Large intestine (tissue), 3 donors: ENCODE measurements around the gene TNRC6C. TPM values are rescaled to one million over a fixed set of nuclear protein-coding genes. Genes with fewer than 3 reads are reported as not detected.
"Not testable (repeated sequence)": the region's sequence is repeated elsewhere in the genome, so short reads cannot be mapped to it uniquely, and the experiment has no call there.

Source experiments
- DNase-seq, 2 donors: peaks; one replicate each; pipeline versions ENCODE4 v3.0.0 to v3.0.0-alpha.2; 2013
- H3K27ac ChIP-seq: one replicate; pipeline ENCODE4 v1.5.1; 2013; ENCODE audit warnings: low read length
- H3K27me3 ChIP-seq: 2 replicates; pipeline ENCODE4 v1.6.1; 2013; ENCODE audit warnings: low read length; ENCODE audit not compliant: control insufficient read depth, insufficient read depth
- H3K36me3 ChIP-seq: 2 replicates; pipeline ENCODE4 v1.6.1; 2013; ENCODE audit warnings: low read length; ENCODE audit not compliant: control insufficient read depth, insufficient read depth
- H3K4me1 ChIP-seq: one replicate; pipeline ENCODE4 v1.6.1; 2013; ENCODE audit warnings: low read length; ENCODE audit not compliant: control insufficient read depth, insufficient read depth
- H3K4me3 ChIP-seq: one replicate; pipeline ENCODE4 v1.5.1; 2013; ENCODE audit warnings: low read length
- H3K9me3 ChIP-seq: one replicate; pipeline ENCODE4 v1.6.1; 2013; ENCODE audit warnings: mild to moderate bottlenecking, low read depth, low read length, moderate library complexity; ENCODE audit not compliant: control insufficient read depth
- WGBS: methylation state at CpG from one replicate; pipeline ENCODE4 v1.1.5; 2013; ENCODE audit warnings: low lambda C conversion rate; ENCODE audit not compliant: insufficient coverage; 5-methylcytosine and 5-hydroxymethylcytosine counted together
- polyA plus RNA-seq: library from polyadenylated mRNA; unstranded; fragments of 120-200 nt; gene quantifications from one replicate; pipeline ENCODE4 v1.2.1, GENCODE V29; 2013

Gene TNRC6C
- polyA plus RNA-seq, 1 donor: 6.5 TPM

DNA sequence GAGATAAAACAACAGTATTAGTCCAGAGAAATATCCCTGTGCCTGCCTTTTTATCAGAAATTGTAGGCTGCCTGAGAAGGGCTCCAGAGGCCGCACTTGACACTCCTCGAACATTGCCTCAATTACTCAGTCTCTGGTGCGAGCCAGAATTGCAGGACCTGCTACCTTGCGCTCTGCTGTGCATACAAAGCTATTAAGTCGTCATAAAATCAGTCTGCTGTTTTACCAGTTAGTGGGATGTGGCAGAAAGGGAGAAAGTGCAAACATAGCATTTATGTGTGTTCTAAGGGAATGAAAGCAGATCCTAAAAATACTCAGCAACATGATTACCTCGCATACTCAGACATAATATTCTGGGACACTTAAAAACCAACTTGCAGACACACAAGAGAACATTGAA lies 99.5 kb downstream of the TNRC6C start:
- DNase-seq: peak; percentile 8 to 49
- no CpG with 5 or more reads among the region's 6 CpGs for WGBS
- no peak overlapping the region for H3K4me3 ChIP-seq
- H3K27me3 ChIP-seq: no peaks in the 10 kb centered on the region
- peaks cover 9% of the 10 kb centered on the region for H3K36me3 ChIP-seq
- H3K27ac ChIP-seq: no peak overlapping the region
- no peaks in the 10 kb centered on the region for H3K9me3 ChIP-seq
- no peaks in the 10 kb centered on the region for H3K4me1 ChIP-seq

DNA sequence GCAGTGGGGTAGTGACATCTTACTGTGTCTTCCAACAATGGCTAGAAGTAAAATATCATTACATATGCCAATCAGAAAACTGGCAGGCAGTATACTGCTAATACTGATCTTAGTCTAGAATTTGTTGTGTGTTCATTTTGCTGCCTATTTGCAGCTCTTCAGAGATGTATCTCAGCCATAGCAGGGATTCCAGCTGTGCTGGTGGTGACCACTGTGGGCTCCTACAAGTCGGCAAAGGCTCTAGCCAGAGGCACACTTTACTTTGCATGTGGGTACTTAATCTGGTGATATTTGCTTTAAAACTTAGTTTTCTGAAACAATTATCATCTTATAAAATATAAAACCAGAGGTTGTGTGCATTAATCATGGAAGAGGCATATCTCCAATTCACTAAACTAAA lies 100.1 kb downstream of the TNRC6C start:
- no peak overlapping the region for H3K4me3 ChIP-seq
- DNase-seq: no peak
- H3K36me3 ChIP-seq: peaks cover 9% of the 10 kb centered on the region
- H3K27ac ChIP-seq: no peak overlapping the region
- no peaks in the 10 kb centered on the region for H3K9me3 ChIP-seq
- WGBS: no CpG with 5 or more reads among the region's 1 CpG
- H3K27me3 ChIP-seq: no peaks in the 10 kb centered on the region
- H3K4me1 ChIP-seq: no peaks in the 10 kb centered on the region

DNA sequence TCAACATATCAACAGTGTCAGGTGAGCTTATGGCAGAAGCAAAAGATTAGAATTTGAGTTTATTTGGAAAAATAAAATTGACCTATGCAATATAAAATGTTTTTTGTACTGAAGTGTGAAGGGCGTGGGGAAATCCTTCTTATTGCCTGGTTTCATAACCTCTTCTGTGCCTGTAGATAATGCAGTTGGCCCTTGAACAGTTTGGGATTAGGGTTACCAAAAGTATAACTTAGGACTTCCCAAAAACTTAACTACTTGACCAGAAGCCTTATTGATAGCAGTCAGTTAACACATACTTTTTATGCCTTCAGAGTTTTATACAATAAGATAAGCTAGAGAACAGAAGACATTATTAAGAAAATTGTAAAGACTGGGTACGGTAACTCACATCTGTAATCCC lies 104.1 kb downstream of the TNRC6C start:
- WGBS: no CpG with 5 or more reads among the region's 2 CpGs
- Histone ChIP-seq H3K9me3 (no peaks in the 10 kb centered on the region), H3K27ac (no peak overlapping the region), H3K4me1 (no peaks in the 10 kb centered on the region), H3K36me3 (peaks cover 1% of the 10 kb centered on the region), H3K27me3 (no peaks in the 10 kb centered on the region), H3K4me3 (no peak overlapping the region)
- DNase-seq: no peak

DNA sequence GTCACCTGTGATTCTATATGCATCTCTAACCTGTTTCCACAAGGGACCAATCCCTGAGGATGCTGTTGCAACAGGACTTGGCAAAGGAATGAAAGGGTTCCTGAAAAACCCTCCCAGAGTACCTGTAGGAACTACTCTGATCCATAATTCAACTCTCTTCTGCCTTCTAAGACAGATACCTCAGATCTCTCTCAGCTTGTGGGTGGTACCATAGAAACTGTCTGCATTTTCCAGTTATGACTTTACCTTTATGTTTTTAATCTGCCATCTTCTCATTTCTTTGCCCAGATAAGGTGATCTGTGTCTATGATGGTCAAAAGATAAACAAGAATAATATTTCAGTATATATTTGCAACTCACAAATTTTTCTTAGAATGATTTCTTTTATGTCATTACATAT lies 105.0 kb downstream of the TNRC6C start:
- Histone ChIP-seq H3K9me3 (no peaks in the 10 kb centered on the region), H3K27ac (no peak overlapping the region), H3K36me3 (peaks cover 5% of the 10 kb centered on the region), H3K4me3 (no peak overlapping the region), H3K4me1 (no peaks in the 10 kb centered on the region), H3K27me3 (no peaks in the 10 kb centered on the region)
- DNase-seq: no peak

DNA sequence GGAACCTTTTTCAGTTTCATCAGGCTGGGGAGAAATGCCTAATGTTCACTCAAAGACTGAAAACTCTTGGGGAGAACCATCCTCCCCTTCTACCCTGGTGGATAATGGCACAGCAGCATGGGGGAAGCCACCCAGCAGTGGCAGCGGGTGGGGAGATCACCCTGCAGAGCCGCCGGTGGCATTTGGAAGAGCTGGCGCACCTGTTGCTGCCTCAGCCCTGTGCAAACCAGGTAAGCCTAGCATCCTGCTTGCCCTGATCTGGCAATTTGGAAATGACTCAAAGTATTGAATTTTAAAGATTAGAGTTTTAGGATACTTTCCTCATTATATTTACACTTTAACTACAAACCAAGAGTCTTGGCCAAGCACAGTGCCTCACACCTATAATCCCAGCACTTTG lies 106.2 kb downstream of the TNRC6C start:
- Histone ChIP-seq H3K27ac (no peak overlapping the region), H3K36me3 (peaks cover 9% of the 10 kb centered on the region), H3K9me3 (no peaks in the 10 kb centered on the region), H3K4me3 (no peak overlapping the region), H3K4me1 (no peaks in the 10 kb centered on the region), H3K27me3 (no peaks in the 10 kb centered on the region)
- no peak for DNase-seq
- WGBS: no CpG with 5 or more reads among the region's 4 CpGs

GRCh38 chr17:78066976-78067375 lies 108.5 kb downstream of the TNRC6C start:
- peaks cover 15% of the 10 kb centered on the region for H3K36me3 ChIP-seq
- WGBS: no CpG with 5 or more reads among the region's 4 CpGs
- H3K4me3 ChIP-seq, H3K27ac ChIP-seq, H3K4me1 ChIP-seq, DNase-seq, H3K9me3 ChIP-seq, H3K27me3 ChIP-seq: not testable (repeated sequence)

DNA sequence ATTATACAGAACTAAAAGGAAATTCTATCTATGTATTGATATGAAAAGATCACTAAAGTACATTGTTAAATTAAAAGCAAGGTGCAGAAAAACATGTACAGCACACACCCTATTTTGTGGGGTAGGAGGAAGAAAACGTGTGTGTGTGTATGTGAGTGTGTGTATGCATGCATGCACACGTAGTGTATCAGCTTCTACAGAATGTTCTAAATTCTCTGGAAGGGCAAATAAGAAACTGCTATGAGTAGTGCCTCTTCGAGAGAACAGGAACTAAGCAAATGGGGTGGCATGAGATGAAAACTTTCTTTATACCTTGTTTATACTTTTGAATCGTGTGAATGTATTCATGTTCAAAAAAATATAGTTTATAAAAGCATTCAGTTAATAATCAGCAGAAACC lies 111.2 kb downstream of the TNRC6C start:
- 83% methylated on average over 1 of the region's 4 CpGs for WGBS
- Histone ChIP-seq H3K36me3 (peaks cover 39% of the 10 kb centered on the region), H3K27ac (no peak overlapping the region)

DNA sequence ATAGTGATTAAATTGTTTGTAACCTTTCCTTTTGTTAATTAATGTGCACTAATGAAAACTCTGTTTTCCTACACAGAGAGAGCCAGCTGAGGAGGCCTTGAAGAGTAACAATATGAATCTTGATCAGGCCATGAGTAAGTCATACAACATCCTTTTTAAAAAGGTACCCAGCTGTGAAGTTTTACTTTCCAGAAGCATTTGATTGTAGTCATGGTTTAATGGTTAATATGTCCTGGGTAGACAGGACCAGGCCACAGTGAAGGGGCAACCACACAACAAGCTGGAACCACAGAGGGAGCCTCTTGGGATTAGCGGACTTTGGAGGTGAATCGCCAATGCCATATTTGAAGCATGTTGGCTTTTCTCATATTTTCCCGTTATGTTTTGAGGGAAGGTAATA lies 114.5 kb downstream of the TNRC6C start:
- Histone ChIP-seq H3K36me3 (peaks cover 52% of the 10 kb centered on the region), H3K4me1 (no peaks in the 10 kb centered on the region), H3K27ac (no peak overlapping the region), H3K4me3 (no peak overlapping the region), H3K27me3 (no peaks in the 10 kb centered on the region), H3K9me3 (no peaks in the 10 kb centered on the region)
- WGBS: no CpG with 5 or more reads among the region's 3 CpGs
- no peak for DNase-seq

More for the DNA sequence above, 111.2 kb downstream of the TNRC6C start:
- Histone ChIP-seq H3K4me1 (no peaks in the 10 kb centered on the region), H3K27me3 (no peaks in the 10 kb centered on the region), H3K9me3 (no peaks in the 10 kb centered on the region), H3K4me3 (no peak overlapping the region)
- no peak for DNase-seq

GRCh38 chr17:78075011-78075410 lies 116.5 kb downstream of the TNRC6C start:
- H3K4me1 ChIP-seq: no peaks in the 10 kb centered on the region
- H3K9me3 ChIP-seq: no peaks in the 10 kb centered on the region
- DNase-seq: no peak
- 100% methylated on average over 4 of the region's 10 CpGs for WGBS
- H3K27me3 ChIP-seq: no peaks in the 10 kb centered on the region
- no peak overlapping the region for H3K4me3 ChIP-seq
- no peak overlapping the region for H3K27ac ChIP-seq
- peaks cover 58% of the 10 kb centered on the region for H3K36me3 ChIP-seq

DNA sequence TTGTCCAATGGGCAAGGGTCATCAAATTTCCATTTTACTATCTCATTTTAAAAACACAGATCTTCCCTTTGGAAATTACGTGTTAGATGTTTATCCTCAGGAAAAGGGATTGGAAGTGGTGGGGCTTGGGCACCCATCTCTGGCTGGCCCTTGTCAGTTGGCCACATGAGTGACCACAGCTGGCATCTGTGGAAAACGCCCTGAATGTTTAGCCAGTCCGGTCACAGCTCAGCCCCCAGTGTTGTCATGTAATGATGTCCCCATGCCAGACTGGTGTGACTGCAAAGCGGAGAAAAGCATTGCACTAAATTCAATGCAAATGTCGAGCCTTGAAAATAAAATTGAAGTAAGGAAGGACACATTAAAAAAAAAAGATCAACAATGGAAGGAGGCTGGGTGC lies 117.0 kb downstream of the TNRC6C start:
- H3K4me3 ChIP-seq: no peak overlapping the region
- WGBS: no CpG with 5 or more reads among the region's 5 CpGs
- H3K27me3 ChIP-seq: no peaks in the 10 kb centered on the region
- H3K4me1 ChIP-seq: no peaks in the 10 kb centered on the region
- DNase-seq: no peak
- H3K27ac ChIP-seq: no peak overlapping the region
- peaks cover 58% of the 10 kb centered on the region for H3K36me3 ChIP-seq
- H3K9me3 ChIP-seq: no peaks in the 10 kb centered on the region

- Histone ChIP-seq H3K27ac (no peak overlapping the region), H3K27me3 (no peaks in the 10 kb centered on the region), H3K4me1 (no peaks in the 10 kb centered on the region), H3K36me3 (peaks cover 32% of the 10 kb centered on the region), H3K9me3 (no peaks in the 10 kb centered on the region), H3K4me3 (no peak overlapping the region)
- no peak for DNase-seq
- WGBS: no CpG with 5 or more reads among the region's 6 CpGs
These were observed 120.8 kb downstream of the TNRC6C start for GRCh38 chr17:78079253-78079652.
